T-helper 2 cell (primary cell): ENCODE measurements around the gene SLCO1A2.
A peak's percentile ranks its signal among the peaks of the same experiment; 100 is the strongest.

Experiments
- DNase-seq, 5 experiments: peaks; one replicate each; pipeline versions ENCODE4 v3.0.0 to v3.0.0-alpha.2; 2012 to 2022

Gene SLCO1A2

DNA sequence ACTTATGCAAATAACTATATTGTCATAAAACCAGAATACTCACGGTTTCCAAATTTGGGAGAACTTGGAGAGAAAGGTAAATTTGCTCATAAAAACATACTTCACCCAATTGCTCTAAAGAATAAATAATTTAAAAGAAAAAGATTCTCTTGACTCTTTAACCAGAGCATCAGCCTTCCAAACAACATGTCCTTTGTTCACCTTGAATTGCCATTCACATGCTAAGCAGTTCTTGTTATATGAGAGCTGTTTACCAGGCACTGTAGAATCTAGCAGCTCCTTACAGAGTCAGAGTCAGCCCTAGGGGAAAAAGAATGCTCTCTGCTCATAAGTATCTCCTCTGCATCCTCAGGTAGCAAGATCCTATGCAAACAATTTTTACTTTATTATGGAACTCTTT is 10.2 kb downstream of the SLCO1A2 start:
- DNase-seq = no peak

- DNase-seq = no peak
These were observed 11.0 kb downstream of the SLCO1A2 start for GRCh38 chr12:21323736-21324135.

GRCh38 chr12:21308785-21309184 is 25.9 kb downstream of the SLCO1A2 start:
- no peak for DNase-seq

- no peak for DNase-seq
These were observed 29.1 kb downstream of the SLCO1A2 start for GRCh38 chr12:21305661-21306060.

DNA sequence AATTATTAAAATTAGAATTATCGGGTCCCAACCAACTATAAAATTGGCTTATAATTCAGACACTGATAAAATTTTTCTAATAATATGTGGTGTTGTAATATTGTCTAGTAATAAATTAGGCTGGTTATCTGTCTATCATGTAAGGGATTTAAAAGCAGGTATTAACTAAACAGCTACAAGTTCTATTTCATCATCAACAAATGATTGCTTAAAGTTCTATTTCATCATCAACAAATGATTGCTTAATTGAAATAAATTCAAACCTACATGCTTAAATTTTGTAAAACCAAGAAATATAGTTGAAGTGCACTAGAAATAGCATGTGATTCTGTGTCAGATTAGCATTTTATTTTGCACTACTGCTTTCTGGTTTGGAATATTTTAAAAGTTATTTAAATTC is 34.1 kb downstream of the SLCO1A2 start:
- DNase-seq = no peak

DNA sequence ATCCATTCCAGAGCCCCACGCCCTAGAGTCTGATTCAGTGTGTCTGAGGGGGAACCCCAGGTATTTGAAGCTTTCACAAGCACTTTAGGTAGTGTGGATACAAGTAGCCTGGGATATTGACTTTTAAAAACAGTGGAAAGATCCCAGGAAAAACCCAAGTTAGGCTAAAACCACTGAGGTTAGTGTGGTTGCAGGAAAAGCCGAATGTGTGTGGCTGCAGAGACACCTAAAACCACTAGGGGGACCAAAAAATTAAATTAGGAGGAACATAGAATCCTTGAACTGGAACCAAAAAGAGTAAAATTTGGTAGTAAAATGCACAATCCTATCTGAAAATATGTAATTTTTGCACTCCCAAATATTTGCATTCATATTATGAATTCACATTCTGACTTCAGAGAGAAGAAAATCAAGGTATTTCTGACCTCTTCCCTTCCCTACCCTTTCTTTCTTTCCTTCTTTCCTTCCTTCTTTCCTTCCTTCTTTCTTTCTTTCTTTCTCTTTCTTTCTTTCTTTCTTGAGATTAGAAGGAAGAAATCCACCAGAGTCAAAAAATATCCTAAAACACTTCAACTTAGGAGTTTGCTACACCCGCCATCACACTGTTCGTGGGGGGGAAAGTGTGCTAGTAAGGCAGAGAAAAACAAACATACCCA is 37.8 kb downstream of the SLCO1A2 start:
- peak in 1 of 5 experiments; percentile 8 for DNase-seq

DNA sequence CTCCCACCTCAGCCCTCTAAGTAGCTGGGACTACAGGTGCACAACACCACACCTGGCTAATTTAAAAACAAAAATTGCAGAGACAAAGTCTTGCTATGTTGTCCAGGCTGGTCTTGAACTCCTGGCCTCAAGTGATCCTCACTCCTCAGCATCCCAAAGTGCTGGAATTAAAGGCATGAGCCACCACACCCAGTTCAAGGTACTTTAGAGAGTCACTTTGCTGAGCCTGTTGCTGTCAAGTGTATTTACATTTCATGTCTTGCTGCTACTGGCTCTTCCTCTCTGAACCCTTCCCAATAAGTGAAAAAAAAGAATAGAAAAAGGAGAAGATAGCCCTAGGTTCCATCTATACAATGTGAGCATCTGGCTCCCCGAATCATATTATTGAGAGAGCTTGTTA is 38.4 kb downstream of the SLCO1A2 start:
- no peak for DNase-seq

DNA sequence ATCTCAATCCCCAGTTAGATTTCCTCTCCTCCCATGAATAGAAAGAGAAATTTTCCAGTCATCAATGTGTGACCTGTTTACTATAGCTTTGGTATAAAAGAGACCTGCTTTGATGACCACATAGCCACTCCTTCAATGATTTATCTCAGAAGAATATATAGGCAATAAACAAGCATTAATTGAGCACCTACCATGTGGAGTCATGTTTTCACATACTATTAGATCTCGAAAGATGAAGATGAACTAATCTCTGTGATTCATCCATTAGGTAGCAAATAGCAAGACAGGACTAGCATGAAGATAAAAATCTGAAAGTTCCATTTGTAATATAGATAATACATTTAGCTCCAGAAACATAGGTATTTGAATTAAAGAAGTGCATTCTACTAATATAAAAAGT is 40.5 kb downstream of the SLCO1A2 start:
- DNase-seq = no peak

GRCh38 chr12:21292111-21292510 is 42.6 kb downstream of the SLCO1A2 start:
- no peak for DNase-seq

GRCh38 chr12:21289698-21290097 is 45.0 kb downstream of the SLCO1A2 start:
- no peak for DNase-seq

GRCh38 chr12:21276826-21277225 is 57.9 kb downstream of the SLCO1A2 start:
- DNase-seq = no peak

GRCh38 chr12:21265932-21266331 is 68.8 kb downstream of the SLCO1A2 start:
- DNase-seq = no peak

DNA sequence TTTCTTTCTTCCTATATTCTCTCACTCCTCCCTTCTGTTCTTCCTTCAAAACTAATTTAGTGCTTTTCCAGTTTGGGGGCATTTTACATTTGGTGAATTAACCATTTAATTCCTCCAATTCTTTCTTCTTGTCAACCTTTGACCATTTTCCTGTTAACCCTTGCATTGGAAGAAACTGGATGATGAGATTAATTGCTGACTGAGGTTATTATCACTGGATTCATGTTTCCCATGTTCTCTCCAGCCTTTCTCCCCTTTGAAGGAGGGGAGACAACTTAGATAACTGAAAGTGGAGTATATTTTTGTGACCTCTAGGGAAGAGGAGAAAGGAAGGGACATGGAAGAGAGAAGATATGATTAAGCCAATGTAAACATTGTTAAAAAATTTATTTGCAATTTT is 70.5 kb downstream of the SLCO1A2 start:
- DNase-seq = no peak

GRCh38 chr12:21257172-21257571 is 77.5 kb downstream of the SLCO1A2 start:
- no peak for DNase-seq

DNA sequence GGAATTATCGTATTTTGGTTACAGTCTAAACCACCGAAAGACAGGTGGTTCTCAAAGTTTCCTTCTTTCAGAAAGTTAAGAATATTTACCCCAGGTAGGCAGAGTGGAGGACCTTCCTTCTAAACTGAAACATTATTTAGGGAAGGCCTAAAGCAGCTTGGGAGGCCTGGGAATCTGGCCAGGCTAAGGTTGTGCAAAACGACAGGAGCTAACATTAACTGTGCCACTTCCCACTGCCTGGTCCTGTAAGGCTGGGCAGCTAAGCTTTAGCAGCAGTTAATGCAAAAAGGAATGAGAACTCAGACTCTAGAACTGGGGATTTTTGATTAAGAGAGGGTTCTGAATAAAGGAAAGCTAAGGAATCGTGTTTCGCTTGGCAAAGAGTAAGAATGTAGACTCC is 82.6 kb downstream of the SLCO1A2 start:
- no peak for DNase-seq

- DNase-seq = peak in 1 of 5 experiments; percentile 5
These were observed 86.0 kb downstream of the SLCO1A2 start for GRCh38 chr12:21248679-21249078.

DNA sequence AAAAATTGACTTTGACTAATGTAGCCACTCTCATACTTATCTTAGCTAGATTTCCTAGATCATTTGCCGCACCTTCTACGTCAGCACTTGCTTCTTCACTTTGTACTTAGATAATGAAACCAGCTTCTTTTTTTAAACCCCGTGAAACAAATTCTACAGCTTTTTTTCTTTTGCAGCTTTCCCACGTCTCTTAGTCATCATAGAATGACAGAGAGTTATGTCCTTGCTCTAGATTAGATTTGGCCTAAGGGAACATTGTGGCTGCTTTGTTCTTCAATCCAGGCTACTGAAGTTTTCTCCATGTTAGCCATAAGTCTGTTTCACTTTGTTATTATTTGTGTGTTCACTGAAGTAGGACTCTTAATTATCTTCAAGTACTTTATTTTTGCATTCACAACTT is 94.9 kb downstream of the SLCO1A2 start:
- no peak for DNase-seq

DNA sequence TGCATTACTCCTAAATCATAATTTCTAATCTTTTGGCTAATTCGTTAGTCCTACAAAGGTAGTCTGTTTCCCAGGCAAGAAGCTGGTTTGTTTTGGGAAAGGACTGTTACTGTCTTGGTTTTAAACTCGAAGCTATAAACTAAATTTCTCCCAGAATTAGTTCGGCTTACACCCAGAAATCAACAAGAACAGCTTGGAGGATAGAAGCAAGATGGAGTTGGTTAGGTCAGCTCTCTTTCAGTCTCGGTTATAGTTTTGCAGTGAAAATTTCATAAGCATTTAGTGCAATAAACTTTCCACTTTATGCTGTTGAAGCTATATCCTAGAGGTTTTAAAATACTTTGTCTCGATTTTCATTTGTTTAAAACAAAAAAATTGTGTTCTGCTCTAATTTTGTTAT is 100.3 kb downstream of the SLCO1A2 start:
- no peak for DNase-seq

DNA sequence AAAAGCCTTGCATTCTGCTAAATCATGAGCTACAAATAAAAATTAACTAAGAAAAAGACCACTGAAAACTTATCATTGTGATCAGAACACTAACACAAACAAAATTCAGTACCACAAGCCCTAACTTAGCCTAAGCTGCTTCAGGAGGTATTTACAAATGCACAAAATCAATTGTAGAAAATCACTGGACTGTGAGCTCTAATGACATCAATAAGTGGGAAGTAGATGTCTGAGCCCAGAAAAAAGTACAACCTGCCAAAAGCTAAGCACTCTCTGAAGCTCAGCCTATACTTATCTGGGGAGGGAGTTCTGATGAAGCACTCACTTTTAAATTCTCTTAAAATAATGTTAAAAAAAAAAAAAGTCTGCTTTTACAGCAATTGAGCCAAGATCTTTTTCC is 110.8 kb downstream of the SLCO1A2 start:
- no peak for DNase-seq

- DNase-seq = peak in 1 of 5 experiments; percentile 1
These were observed 112.9 kb downstream of the SLCO1A2 start for GRCh38 chr12:21221778-21222177.

GRCh38 chr12:21221072-21221471 is 113.6 kb downstream of the SLCO1A2 start:
- no peak for DNase-seq

DNA sequence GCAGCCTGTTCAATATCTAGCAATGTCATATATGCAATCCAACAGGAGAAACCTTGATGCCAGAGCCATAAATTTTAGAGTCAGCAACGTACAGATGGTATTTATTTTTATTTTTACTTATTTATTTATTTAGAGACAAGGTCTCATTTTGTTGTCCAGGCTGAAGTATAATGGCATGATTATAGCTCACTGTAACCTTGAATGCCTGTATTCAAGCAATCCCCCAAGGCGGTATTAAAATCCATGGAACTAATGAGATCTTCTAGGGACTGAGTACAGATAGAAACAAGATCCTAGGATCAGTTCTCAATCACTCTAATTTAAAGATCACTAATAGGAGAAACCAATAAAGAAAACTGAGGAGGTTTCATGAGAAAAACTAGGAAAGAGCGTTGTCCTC is 114.5 kb downstream of the SLCO1A2 start:
- DNase-seq = no peak

DNA sequence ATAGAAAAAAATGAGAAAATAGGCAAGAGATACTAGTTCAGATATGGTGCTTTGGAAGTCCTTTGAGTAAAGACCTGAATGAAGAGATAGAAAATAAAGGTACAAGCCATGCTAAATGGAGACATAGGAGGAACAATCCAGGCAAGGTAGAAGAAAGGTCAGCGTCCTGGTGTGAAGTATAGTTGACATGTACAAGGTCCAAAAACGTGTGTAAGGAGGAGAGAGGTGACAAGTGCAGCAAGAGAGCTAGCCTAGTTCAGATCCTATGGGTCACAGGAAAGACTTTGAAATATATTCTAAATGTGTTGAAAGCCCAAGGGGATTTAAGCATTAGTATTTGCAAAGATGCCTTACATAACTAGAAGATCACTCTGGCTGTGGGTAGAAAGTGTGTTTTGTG is 115.5 kb downstream of the SLCO1A2 start:
- no peak for DNase-seq
